ENCODE measurements around the gene NR1H2. TPM values are rescaled to one million over a fixed set of nuclear protein-coding genes. Genes with fewer than 3 reads are reported as not detected.

Gene NR1H2
- total RNA-seq, 1 experiment from 2014 or later: 40.3 TPM

DNA sequence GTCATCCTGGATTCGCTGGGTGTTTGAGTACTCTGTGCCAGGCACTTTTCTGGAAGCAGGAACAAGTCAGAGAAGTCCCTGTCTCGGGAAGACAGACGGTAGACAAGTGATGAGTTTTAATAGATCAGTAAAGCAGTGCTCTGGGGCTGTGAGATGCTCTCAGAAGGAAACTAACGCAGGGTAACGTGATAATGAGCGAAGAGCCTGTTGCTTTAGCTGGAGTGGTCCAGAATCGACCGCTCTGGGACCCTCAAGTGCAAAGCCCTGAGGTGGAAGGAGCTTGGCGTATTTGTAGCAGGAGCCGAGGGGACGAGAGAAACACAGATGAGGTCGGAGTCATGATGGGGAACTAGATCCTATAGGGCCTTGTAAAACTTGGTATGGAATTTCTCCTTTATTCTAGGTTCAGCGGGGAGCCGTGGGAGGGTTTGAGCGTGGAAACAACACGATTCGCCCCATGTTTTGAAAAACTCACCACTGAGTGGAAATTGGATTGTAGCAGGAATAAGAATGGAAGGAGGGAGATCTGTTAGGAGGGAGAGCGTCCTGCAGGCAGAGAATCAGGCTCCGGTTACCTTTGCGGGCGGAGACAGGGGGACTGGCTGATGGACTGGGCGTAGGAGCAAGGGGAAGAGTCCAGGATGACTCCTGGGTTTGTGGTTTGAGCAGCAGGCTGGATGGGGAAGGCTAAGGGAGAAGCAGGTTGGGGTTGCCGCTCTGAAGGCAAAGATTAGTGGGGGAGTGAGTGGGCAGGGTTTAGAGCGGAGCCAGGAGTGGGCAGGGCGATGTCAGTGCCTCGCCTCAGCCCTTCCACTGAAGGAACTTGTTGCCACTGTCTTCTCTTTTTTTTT is 8.7 kb downstream of the NR1H2 start (continued):
- TF ChIP-seq FOSL1 (IDR thresholded peaks at IDR 0.05; ENCODE audit: low read depth) (no peak), SIN3A (IDR thresholded peaks at IDR 0.05; ENCODE audit: low read depth) (peak; percentile 35; the same call in 1 of the 2 replicates), EZH2phosphoT487 (IDR thresholded peaks at IDR 0.05; ENCODE audit: borderline replicate concordance) (no peak), SRF (IDR thresholded peaks at IDR 0.05; ENCODE audit: low read depth) (no peak), POLR2A (IDR thresholded peaks at IDR 0.05; ENCODE audit: borderline replicate concordance, extremely low read depth, insufficient read depth, insufficient read length) (no peak), EZH2 (IDR thresholded peaks at IDR 0.05) (no peak), SP1 (IDR thresholded peaks at IDR 0.05; ENCODE audit: low read depth) (no peak), CBX3 (IDR thresholded peaks at IDR 0.05; ENCODE audit: low read depth) (no peak), ZFX (IDR thresholded peaks at IDR 0.05) (peak; percentile 20; the same call in 1 of the 2 replicates)
- TF ChIP-seq, protein P1, sequence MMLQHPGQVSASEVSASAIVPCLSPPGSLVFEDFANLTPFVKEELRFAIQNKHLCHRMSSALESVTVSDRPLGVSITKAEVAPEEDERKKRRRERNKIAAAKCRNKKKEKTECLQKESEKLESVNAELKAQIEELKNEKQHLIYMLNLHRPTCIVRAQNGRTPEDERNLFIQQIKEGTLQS (IDR thresholded peaks at IDR 0.05): no peak
- TF ChIP-seq, protein P2, sequence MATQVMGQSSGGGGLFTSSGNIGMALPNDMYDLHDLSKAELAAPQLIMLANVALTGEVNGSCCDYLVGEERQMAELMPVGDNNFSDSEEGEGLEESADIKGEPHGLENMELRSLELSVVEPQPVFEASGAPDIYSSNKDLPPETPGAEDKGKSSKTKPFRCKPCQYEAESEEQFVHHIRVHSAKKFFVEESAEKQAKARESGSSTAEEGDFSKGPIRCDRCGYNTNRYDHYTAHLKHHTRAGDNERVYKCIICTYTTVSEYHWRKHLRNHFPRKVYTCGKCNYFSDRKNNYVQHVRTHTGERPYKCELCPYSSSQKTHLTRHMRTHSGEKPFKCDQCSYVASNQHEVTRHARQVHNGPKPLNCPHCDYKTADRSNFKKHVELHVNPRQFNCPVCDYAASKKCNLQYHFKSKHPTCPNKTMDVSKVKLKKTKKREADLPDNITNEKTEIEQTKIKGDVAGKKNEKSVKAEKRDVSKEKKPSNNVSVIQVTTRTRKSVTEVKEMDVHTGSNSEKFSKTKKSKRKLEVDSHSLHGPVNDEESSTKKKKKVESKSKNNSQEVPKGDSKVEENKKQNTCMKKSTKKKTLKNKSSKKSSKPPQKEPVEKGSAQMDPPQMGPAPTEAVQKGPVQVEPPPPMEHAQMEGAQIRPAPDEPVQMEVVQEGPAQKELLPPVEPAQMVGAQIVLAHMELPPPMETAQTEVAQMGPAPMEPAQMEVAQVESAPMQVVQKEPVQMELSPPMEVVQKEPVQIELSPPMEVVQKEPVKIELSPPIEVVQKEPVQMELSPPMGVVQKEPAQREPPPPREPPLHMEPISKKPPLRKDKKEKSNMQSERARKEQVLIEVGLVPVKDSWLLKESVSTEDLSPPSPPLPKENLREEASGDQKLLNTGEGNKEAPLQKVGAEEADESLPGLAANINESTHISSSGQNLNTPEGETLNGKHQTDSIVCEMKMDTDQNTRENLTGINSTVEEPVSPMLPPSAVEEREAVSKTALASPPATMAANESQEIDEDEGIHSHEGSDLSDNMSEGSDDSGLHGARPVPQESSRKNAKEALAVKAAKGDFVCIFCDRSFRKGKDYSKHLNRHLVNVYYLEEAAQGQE (IDR thresholded peaks at IDR 0.05; ENCODE audit: low read depth): no peak
- TF ChIP-seq, protein P3, sequence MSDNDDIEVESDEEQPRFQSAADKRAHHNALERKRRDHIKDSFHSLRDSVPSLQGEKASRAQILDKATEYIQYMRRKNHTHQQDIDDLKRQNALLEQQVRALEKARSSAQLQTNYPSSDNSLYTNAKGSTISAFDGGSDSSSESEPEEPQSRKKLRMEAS (IDR thresholded peaks at IDR 0.05): 0 out of 2 replicates have a peak, but pooled peaks have one; percentile 44
